GF-D8 (cell line): Measurements from ENCODE around the gene DEFB132.
"Not testable (repeated sequence)": the region's sequence is repeated elsewhere in the genome, so short reads cannot be mapped to it uniquely, and the experiment has no call there.

Experiments
- DNase-seq: peaks from one replicate; lab custom pipeline; 2025; lab: John Stamatoyannopoulos, UW

Gene DEFB132, protein sequence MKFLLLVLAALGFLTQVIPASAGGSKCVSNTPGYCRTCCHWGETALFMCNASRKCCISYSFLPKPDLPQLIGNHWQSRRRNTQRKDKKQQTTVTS

GRCh38 chr20:257419-257818 lies at the start of gene DEFB132:
DEFB132 (plus strand) TSS chr20:257724; CDS start chr20:257779, 55 bp downstream.
- DNase-seq, result no peak

GRCh38 chr20:208942-209566 lies 48.5 kb upstream of the DEFB132 start:
- peak; percentile 39 for DNase-seq

- no peak for DNase-seq
Observed at GRCh38 chr20:210809-211502, 46.6 kb upstream of the DEFB132 start.

- no peak for DNase-seq
Observed at GRCh38 chr20:214383-214782, 43.1 kb upstream of the DEFB132 start.

GRCh38 chr20:215796-216195 lies 41.7 kb upstream of the DEFB132 start:
- no peak for DNase-seq

- DNase-seq, result no peak
Observed at GRCh38 chr20:217266-217665, 40.3 kb upstream of the DEFB132 start.

DNA sequence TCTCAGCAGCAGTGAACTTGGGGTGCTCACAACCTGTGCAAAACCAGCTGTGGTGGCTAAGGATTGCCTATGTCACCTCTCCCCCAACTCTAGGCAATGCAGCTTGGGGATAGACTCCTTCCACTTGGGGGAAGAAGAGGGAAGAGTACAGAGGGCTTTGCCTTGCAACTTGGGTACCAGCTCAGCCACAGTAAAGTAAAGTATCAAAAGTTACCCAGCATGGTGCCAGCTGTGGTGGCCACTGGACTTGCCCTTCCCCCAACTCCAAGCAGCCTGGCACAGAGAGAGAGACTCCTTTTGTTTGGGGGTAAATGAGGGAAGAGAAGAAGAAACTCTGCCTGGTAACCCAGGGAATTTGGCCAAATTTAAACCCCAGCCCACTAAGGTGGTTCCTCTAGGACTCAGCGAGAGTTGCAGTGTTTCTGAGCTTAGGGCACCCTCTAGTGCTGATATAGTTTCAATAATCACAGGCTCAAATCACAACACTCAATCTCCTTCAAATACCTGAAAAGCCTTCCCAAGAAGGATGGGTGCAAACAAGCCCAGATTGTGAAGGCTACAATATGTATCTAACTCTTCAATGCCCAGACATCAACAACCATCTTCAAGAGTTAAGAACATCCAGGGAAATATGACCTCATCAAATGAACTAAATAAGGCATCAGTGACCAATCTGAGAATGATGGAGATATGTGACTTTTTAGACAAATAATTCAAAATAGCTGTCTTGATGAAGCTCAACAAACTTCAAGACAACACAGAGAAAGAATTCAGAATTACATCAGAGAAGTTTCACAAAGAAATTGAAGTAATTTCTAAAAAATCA lies 38.0 kb upstream of the DEFB132 start:
- no peak for DNase-seq

DNA sequence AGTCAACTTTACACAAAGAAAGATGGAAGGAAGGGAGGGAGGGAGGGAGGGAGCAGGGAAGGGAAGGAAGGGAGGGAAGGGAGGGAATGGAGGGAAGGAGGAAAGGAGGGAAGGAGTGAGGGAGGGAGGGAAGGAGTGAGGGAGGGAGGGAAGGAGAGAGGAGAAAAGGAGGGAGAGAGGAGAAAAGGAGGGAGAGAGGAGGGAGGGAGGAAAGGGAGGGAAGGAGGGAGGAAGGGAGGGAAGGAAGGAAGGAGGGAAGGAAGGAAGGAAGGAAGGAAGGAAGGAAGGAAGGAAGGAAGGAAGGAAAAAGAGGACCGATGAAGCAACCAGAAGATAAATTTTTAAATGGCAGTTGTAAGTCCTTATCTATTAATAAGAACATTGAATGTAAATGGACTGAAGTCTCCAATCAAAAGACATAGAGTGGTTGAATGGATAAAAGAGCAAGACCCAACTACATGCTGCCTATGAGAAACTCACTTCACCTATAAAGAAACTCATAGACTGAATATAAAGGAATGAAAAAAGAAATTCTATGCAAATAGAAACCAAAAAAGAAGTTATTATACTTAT lies 36.2 kb upstream of the DEFB132 start:
- no peak for DNase-seq

DNA sequence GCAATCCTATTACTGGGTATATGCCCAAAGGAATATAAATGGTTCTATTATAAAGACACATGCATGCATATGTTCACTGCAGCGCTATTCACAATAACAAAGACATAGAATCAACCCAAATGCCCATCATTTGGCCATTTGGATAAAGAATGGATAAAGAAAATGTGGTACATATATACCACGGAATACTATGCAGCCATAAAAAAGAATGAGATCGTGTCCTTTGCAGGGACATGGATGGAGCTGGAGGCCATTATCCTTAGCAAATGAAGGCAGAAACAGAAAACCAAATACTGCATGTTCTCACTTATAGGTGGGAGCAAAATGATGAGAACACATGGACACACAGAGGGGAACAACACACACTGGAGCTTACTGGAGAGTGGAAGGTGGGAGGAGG lies 31.6 kb upstream of the DEFB132 start:
- DNase-seq, result not testable (repeated sequence)

- no peak for DNase-seq
Observed at GRCh38 chr20:226958-227357, 30.6 kb upstream of the DEFB132 start, which contains the start of gene DEFB129. DEFB129 (plus strand) TSS chr20:227258; CDS start chr20:227289, 31 bp downstream.

DNA sequence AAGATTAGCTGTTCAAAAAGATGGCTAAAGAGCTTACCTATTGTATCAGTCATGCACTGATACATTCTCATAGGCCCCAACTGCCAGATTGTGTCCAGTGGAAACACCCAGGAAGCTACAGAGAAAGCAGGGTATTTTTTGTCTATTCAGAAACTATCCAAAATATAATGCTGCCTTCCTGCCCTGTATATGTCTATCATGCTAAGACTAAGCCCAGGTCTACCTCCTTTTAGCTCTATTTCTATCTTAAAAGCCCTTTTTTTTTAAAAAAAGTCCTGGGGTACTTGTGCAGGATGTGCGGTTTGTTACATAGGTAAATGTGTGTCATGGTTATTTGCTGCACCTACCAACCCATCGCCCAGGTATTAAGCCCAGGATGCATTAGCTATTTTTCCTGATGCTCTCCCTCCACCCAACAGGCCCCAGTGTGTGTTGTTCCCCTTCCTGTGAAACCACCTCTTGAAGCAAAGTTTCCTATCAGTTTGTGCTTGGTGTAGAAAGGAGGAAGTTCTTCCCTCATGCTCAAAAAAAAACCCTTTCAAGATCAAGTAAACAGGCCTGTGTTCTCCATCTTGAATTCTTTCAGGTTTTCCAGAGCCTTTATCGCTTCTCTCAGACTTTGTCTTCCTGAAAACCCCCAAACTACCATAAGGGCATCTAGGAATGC lies 30.0 kb upstream of the DEFB132 start:
- DNase-seq, result peak; percentile 69

DNA sequence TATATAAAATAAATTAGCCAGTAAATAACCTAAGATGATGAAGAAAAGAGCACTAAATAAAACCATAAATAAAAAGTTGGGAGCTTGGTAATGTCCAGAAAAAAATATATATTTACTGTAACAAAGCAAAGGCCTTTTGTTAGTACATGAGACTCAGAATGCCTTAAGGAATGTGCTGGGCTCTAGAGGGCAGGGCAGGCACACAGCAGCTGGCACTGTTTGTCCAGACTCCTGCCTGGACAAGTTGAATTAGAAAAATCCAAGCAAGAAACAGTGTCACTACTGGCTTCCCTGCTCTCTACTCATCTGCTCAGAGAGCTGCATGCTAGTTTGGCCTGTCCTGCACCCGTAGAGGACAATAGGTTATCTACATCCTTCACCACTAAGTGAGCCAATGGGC lies 21.6 kb upstream of the DEFB132 start:
- no peak for DNase-seq

GRCh38 chr20:237489-237888 lies 20.0 kb upstream of the DEFB132 start:
- DNase-seq, result peak; percentile 38

DNA sequence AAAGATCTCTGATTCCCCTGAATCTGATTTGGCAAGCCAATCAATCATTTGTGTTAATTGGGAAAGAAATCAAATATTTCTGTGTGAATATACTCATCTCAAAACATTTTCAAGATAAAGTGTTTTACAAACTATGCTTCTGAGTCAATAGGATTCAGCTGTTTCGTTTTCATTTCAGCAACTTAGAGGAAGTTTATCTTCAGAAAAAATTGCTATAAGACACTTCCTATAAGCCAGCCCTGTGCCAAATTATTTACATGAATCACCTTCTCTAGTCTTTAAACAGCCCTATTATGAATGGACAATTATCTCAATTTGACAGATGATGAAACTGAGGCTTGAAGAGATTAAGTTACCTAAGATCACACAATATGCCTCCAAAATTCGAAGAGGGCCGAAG lies 19.6 kb upstream of the DEFB132 start:
- no peak for DNase-seq

DNA sequence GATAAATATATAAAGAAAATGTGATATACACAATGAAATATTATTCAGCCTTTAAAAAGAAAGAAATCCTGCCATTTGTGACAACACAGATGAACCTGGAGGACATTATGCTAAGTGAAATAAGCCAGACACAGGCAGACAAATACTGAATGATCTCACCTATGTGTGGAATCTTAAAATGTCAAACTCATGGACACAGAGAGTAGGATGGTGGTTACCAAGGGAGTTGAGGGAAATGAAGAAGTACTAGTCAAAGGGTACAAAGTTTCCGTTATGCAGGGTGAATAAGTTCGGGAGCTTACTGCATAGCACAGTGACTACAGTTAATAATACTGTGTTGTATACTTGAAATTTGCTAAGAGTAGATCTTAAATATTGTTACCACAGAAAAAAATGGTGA lies 14.6 kb upstream of the DEFB132 start:
- no peak for DNase-seq

DNA sequence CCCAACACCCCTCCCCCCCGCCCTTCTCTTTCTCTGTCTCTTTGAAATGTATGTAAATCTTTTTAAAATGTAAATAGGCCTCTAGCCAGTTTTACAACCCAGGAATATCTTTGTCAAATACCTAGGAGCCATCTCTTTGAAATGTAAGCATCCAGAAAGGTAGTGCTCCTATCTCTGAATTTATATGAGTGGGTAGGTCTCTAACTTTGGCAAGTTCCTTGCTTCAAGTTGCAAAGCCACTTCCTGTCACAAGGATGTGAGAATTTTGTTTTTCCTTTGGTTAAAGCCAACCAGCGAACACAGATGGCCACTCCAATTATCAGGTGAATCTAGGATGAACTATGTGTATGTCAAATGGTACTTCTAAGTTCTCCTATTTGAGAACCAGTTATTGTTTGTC lies 6.2 kb upstream of the DEFB132 start:
- DNase-seq, result no peak

GRCh38 chr20:252801-253200 lies 4.7 kb upstream of the DEFB132 start:
- no peak for DNase-seq

DNA sequence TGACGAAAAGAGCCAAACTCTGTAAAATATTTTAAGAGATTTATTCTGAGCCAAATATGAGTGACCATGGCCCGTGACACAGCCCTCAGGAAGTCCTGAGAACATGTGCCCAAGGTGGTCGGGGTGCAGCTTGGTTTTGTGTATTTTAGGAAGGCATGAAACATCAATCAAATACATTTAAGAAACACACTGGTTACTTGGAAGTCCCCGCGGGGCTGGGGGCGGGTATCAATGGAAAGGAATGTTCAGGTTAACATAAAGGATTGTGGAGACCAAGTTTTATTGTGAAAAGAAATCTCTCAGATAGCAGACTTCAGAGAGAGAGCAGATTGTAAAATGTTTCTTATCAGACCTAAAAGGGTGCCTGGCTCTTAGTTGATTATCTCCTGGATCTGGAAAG lies 4.1 kb upstream of the DEFB132 start:
- not testable (repeated sequence) for DNase-seq

GRCh38 chr20:258269-258858 lies 840 bp downstream of the DEFB132 start:
- no peak for DNase-seq

DNA sequence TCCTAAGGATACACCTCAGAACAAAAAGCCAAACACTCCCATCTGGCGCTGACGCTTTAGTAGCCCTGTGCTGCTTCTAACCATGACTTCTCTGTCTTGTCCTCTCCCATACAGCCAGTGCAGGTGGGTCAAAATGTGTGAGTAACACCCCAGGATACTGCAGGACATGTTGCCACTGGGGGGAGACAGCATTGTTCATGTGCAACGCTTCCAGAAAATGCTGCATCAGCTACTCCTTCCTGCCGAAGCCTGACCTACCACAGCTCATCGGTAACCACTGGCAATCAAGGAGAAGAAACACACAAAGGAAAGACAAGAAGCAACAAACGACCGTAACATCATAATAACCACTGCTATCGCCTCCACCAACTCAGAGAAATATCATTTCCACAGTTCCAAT lies 1.4 kb downstream of the DEFB132 start:
- no peak for DNase-seq

DNA sequence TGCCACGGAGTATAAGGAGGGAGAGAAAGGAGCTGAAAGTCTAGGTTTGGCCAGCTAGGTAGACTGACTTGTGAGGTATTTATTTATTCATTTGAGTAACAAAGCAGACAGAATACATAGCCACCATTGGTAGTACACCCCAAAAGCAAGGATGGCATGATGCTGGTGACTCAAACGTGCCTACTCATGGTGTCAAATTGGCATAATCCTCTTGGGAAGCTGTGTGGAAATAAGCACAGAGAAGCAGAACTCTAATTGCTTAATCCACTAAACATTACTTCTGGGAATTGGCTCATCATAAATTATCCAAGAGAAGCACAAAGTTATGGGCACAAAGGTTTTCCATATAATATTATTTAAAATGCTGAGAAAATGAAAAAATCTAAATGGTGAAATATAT lies 2.5 kb downstream of the DEFB132 start:
- no peak for DNase-seq
